GM04504 (cell line): ENCODE results near the gene CDX1.

ENCODE experiments used
- DNase-seq: peaks from one replicate; pipeline ENCODE4 v3.0.0-alpha.2; 2012; ENCODE audit warnings: low read depth

CDX1 gene

DNA sequence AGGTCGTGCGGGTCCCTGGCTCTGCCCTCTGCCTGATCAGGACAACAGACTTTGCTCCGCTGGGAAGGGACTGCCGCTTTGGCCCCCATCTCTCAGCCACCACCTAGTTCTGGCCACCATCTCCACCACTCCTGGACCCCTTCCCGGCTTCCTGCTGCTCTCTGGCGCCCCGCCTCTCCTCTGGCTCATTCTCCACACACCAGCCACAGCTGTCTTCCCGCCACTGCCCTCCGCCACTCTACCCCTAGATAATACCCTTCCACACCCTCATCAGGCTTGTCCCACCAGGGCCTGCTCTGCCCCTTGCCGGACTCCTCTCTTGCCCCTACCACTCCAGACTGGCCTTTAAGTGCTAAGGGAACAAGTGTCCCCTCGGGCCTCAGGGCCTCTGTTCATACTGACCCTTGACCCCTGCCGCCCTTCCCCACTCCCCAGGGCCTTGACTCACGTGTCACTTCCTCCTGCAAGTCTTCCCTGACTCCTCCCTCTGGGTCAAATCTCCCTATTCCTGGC lies 3.0 kb upstream of the CDX1 start:
- no peak for DNase-seq

- DNase-seq = no peak
These were observed 2.2 kb upstream of the CDX1 start for GRCh38 chr5:150164211-150164980.

DNA sequence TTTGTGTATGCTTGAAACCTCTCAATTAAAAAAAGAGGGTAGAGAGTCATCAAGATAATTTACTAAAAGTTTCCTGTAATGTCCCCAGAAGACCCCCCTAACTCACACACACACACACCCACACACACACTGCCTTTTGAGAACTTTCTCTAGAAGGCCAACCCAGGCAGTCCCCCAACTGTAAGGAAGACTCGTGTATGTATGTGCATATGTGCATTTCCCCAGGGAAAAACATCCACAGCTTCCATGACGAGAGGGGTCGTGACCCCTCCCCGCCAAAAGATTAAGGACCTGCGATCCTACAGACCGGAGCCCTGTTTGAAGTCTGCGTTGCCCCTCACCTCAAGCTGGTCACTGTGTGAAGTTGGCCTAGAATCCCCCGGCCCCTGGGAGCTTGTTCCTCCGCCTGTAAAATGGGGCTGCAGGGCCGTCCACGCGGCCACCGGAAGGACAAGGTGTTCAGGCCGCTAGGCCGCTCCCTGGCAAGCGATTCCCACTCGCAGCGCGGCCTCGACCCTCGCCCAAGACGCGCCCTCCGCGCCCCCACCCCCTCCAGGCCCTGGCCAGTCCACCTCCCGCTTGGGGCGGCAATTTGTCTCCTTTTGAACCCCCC lies 435 bp upstream of the CDX1 start:
- DNase-seq = no peak

- no peak for DNase-seq
These were observed 903 bp downstream of the CDX1 start for GRCh38 chr5:150167512-150167850.

DNA sequence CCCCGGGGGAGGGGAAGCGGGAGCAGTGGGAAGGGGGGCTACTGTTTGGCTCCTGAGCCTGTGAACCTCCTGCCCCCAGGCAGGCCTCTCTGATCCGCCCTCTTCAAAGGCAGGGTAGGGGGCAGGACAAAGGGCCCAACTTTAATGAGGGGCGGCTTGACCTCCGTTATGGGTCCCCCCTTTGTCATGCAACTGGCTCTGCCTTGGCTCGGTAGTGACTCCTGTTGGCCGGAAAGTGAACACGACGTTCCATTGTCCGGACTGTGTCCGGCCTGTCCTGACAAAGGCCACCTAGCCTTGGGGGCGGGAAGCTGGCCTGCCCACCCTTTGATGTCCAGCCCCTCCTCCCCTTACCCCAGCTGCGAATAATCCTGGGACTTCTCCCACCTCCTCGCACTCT lies 1.3 kb downstream of the CDX1 start:
- DNase-seq = no peak

DNA sequence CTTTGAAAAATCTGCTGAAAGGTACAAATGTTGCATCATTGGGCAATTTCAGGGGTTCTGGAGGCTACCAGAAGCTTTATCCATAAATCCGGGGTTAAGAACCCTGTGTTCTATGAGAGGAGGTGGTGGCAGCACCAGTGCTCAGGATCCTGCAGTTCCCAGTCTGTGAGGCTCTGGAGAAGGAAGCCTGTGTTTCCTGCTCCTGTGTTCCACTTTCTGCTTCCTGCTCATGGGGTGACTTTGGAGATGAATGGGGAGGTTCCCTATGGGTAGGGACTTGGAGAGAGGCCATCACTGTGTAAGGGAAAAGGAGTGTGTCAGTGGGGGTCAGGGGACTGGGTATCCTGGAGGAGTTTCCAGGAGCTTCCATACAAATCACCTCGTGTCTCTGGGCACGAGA lies 2.3 kb downstream of the CDX1 start:
- DNase-seq = no peak

GRCh38 chr5:150172145-150172544 lies 5.6 kb downstream of the CDX1 start:
- no peak for DNase-seq

GRCh38 chr5:150172556-150172955 lies 6.0 kb downstream of the CDX1 start:
- DNase-seq = no peak

DNA sequence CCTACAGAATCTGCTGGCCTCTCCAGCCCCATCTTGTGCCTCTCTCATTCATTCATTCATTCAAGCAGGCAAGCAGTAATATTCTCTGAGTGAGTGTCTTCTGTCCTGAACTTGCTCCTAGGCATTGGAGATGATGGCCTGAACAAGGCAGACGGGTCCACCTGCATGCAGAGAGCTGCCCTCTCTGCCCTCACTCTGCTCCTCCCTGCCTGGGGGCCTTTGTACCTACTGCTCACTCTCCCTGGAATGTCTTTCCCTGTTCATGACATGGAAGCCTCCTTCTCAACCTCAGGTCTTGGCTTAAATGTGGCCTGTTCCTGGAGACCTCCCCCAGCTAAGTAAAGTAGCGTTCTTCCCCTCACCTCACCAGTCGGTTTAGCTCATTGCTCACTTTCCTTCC lies 6.6 kb downstream of the CDX1 start:
- no peak for DNase-seq

- no peak for DNase-seq
These were observed 7.7 kb downstream of the CDX1 start for GRCh38 chr5:150174285-150174684.

DNA sequence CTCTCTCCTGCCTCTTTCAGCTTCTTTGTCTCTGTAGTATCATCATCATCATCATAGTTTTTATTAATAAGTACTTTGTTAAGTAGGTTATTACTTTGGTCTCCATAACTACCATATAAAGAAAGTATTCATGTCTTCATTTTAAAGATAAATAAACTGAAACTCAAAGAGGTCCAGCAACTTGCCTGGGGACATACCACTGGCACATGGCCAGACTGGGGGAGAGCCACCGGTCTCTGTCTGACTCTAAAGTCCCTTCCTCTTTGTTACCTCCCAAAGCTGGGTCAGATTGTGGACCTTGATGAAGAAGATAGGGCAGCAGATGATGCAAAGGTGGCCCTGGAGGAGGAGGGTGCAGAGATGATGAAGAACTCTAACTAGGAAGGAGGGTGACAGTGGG lies 8.5 kb downstream of the CDX1 start:
- DNase-seq = no peak

- DNase-seq = no peak
These were observed 9.0 kb downstream of the CDX1 start for GRCh38 chr5:150175536-150175935.

- no peak for DNase-seq
These were observed 10.3 kb downstream of the CDX1 start for GRCh38 chr5:150176745-150177477.

DNA sequence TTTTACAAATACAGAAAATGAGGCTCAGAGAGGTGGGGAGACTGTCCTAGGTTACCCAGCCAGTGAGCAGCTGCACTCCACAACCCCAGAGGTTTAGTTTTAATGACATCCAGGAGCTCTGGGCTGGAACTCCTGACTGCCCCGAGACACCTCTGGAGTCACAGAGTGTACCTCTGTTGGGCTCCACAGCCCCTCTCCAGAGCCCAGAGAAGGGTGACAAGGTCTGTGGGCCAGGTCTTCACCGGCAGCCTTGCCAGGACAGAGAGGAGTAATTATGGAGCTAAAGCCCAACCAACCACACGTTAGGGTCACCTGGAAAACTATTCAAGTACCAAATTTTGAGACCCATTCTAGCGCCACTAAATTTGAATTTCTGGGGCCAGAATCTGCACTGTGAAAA lies 11.1 kb downstream of the CDX1 start:
- no peak for DNase-seq

- no peak for DNase-seq
These were observed 11.7 kb downstream of the CDX1 start for GRCh38 chr5:150178262-150178661.

DNA sequence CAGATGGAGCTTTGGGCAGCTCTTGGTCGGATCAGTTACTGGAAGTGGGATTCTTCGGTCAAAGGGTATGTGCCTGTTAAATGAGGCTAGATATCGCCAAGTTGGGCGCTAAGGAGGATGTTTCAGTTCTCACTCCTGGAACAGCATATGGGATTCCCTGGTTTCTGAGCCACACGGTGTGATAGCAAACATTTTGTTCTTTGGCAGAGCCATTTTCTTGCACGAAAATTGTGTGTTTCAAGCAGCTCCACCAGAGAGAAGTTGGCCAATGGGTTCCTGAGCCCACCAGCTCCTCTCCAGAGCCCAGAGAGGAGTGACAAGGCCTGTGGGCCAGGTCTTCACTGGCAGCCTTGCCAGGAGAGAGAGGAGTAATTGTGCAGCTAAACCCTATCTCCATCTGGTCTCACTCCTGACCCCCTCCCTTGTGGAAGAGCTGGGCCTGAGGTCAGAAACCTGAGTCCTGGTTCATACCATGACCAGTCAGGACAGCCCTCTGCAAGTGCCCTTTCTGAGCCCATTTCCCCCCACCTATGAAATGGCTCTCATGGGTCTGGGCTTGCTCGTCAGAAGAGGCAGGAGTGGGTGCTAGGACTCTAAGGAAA lies 12.5 kb downstream of the CDX1 start:
- DNase-seq = no peak

DNA sequence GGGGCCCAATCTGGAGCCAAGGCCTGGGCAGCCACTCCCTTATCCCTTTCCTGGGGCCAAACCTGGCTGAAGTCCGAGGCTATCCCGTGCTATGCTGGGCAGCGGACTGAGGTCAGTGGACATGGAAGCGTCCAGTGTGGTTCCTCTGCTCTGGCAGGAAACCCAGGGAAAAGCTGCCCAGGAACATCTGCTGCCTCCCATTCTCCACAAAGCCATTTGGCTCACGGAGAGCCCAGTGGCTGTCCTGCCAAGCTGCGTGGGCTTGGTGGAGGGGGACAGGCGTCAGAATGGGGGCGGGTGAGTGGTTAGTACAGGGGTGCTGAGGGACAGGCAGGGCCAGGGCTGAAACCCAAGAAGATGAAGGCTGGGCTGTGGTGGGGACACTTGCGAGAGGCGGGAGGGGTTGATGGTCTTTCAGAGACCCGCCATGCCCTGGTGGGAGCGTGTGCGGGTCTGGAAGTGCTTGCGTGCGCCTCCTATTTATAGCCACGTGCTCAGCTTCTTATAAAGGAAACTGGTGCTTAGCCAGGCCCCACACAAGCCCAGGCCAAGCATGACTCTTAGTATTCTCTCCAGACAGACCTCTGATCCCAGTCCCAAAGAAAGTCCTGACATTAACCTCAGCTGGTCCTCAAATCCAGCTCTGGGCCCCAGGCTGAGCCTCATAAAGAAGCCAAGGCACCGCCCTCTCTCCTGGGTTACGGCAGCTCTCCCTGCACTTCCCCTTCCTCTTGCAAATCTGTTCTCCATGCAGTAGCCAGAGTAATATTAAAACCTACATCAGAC lies 13.9 kb downstream of the CDX1 start:
- no peak for DNase-seq

DNA sequence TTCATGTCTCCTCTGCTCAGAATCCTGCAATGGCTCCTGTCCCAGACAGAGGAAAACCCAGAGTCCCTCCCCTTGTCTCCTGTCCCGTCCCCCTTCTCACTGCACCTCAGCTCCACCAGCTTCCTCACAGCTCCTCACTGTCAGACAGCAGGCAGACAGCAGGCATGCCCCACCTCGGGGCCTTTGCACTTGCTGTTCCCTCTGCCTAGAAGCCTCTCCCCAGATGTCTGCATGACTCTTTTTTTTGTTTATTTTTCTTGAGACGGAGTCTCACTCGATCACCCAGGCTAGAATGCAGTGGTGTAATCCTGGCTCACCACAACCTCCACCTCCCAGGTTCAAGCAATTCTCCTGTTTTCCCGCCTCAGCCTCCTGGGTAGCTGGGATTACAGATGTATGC lies 14.4 kb downstream of the CDX1 start:
- DNase-seq = no peak

- DNase-seq = no peak
These were observed 15.4 kb downstream of the CDX1 start for GRCh38 chr5:150181766-150182545.

GRCh38 chr5:150182774-150183173 lies 16.2 kb downstream of the CDX1 start:
- no peak for DNase-seq

DNA sequence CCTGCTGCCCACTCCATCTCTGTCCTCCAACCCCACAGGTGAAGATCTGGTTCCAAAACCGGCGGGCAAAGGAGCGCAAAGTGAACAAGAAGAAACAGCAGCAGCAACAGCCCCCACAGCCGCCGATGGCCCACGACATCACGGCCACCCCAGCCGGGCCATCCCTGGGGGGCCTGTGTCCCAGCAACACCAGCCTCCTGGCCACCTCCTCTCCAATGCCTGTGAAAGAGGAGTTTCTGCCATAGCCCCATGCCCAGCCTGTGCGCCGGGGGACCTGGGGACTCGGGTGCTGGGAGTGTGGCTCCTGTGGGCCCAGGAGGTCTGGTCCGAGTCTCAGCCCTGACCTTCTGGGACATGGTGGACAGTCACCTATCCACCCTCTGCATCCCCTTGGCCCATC lies 16.9 kb downstream of the CDX1 start:
- no peak for DNase-seq
